Glutamatergic neuron (in vitro differentiated cells): ENCODE measurements around the gene PALS2. TPM values are rescaled to one million over a fixed set of nuclear protein-coding genes. Genes with fewer than 3 reads are reported as not detected.

Experiments used
- DNase-seq: peaks from one replicate; pipeline ENCODE4 v3.0.0; 2022
- H3K27ac Mint-ChIP-seq: one replicate; pipeline ENCODE4 v1.8.0; 2020; ENCODE audit warnings: mild to moderate bottlenecking, mixed read lengths, inconsistent platforms; ENCODE audit not compliant: unreplicated experiment
- H3K27me3 Mint-ChIP-seq: one replicate; pipeline ENCODE4 v1.8.0; 2020; ENCODE audit warnings: mild to moderate bottlenecking, moderate library complexity, mixed read lengths, inconsistent platforms; ENCODE audit not compliant: unreplicated experiment
- H3K36me3 Mint-ChIP-seq: one replicate; pipeline ENCODE4 v1.8.0; 2020; ENCODE audit warnings: mild to moderate bottlenecking, mixed read lengths, inconsistent platforms; ENCODE audit not compliant: unreplicated experiment
- H3K4me1 Mint-ChIP-seq: one replicate; pipeline ENCODE4 v1.8.0; 2020; ENCODE audit warnings: mild to moderate bottlenecking, low read depth, mixed read lengths, inconsistent platforms; ENCODE audit not compliant: unreplicated experiment
- H3K4me3 Mint-ChIP-seq: one replicate; pipeline ENCODE4 v1.8.0; 2020; ENCODE audit warnings: mild to moderate bottlenecking, mixed read lengths, inconsistent platforms; ENCODE audit not compliant: unreplicated experiment
- H3K9me3 Mint-ChIP-seq: one replicate; pipeline ENCODE4 v1.8.0; 2020; ENCODE audit warnings: mild to moderate bottlenecking, moderate library complexity, mixed read lengths, inconsistent platforms; ENCODE audit not compliant: unreplicated experiment
- CTCF ChIP-seq: fragments of 200-600 bp; sonication (generic); IDR thresholded peaks from one replicate; pipeline ENCODE4 v1.5.0; 2021; ENCODE audit not compliant: partially characterized antibody, unreplicated experiment
- total RNA-seq: library from RNA; stranded (reverse); fragmentation: NEBNext Ultra II Directional; extraction: Animal tissue kit (Norgen Biotek cat#: 25700); gene quantifications from one replicate; pipeline ENCODE4 v1.2.1, GENCODE V29; 2021; ENCODE audit not compliant: unreplicated experiment

PALS2 gene
- total RNA-seq, 1 donor from 2014 or later: 23.4 TPM

- Mint-ChIP-seq H3K36me3 (no peaks in the 10 kb centered on the region), H3K4me1 (no peaks in the 10 kb centered on the region), H3K9me3 (no peaks in the 10 kb centered on the region), H3K27ac (no peak overlapping the region), H3K27me3 (no peaks in the 10 kb centered on the region), H3K4me3 (no peak overlapping the region)
- TF ChIP-seq CTCF: no peak
- DNase-seq: no peak
Observed at GRCh38 chr7:24582166-24582565, 8.9 kb downstream of the PALS2 start.

GRCh38 chr7:24587853-24588252 lies 14.6 kb downstream of the PALS2 start:
- peak; percentile 39 for TF ChIP-seq CTCF
- Mint-ChIP-seq H3K4me1 (no peaks in the 10 kb centered on the region), H3K36me3 (no peaks in the 10 kb centered on the region), H3K27me3 (no peaks in the 10 kb centered on the region), H3K9me3 (no peaks in the 10 kb centered on the region), H3K4me3 (no peak overlapping the region), H3K27ac (no peak overlapping the region)
- peak; percentile 49 for DNase-seq

- no peak for DNase-seq
- H3K36me3 Mint-ChIP-seq: no peaks in the 10 kb centered on the region
- TF ChIP-seq CTCF: no peak
- no peak overlapping the region for H3K4me3 Mint-ChIP-seq
- H3K4me1 Mint-ChIP-seq: no peaks in the 10 kb centered on the region
- no peaks in the 10 kb centered on the region for H3K9me3 Mint-ChIP-seq
- no peaks in the 10 kb centered on the region for H3K27me3 Mint-ChIP-seq
- H3K27ac Mint-ChIP-seq: no peak overlapping the region
Observed at GRCh38 chr7:24591152-24591551, 17.9 kb downstream of the PALS2 start.

GRCh38 chr7:24595671-24596418 lies 22.6 kb downstream of the PALS2 start:
- no peak for DNase-seq
- H3K4me1 Mint-ChIP-seq: no peaks in the 10 kb centered on the region
- no peaks in the 10 kb centered on the region for H3K9me3 Mint-ChIP-seq
- TF ChIP-seq CTCF: no peak
- no peak overlapping the region for H3K4me3 Mint-ChIP-seq
- H3K27me3 Mint-ChIP-seq: no peaks in the 10 kb centered on the region
- no peak overlapping the region for H3K27ac Mint-ChIP-seq
- no peaks in the 10 kb centered on the region for H3K36me3 Mint-ChIP-seq

GRCh38 chr7:24597014-24597413 lies 23.8 kb downstream of the PALS2 start:
- no peak for DNase-seq
- no peak for TF ChIP-seq CTCF
- H3K4me3 Mint-ChIP-seq: no peak overlapping the region
- H3K9me3 Mint-ChIP-seq: no peaks in the 10 kb centered on the region
- H3K27ac Mint-ChIP-seq: no peak overlapping the region
- no peaks in the 10 kb centered on the region for H3K4me1 Mint-ChIP-seq
- no peaks in the 10 kb centered on the region for H3K36me3 Mint-ChIP-seq
- no peaks in the 10 kb centered on the region for H3K27me3 Mint-ChIP-seq
